Endothelial cell of umbilical vein (primary cell): Measurements from ENCODE around the gene CNTNAP2. TPM values are rescaled to one million over a fixed set of nuclear protein-coding genes. Genes with fewer than 3 reads are reported as not detected.

Source experiments
- BruUV-seq: library from RNA; stranded (reverse); fragments of 400-500 nt; replicated peaks from 2 replicates; lab custom pipeline; 2021; lab: Mats Ljungman, UMichigan
- CTCF ChIA-PET: fragments of 300-600, 350-600 bp; sonication (Branson Sonifier 250); formaldehyde crosslinking; loops from one replicate; lab custom pipeline; 2021; ENCODE audit warnings: antibody characterized with exemption, inconsistent platforms; lab: Charles Lee
- POLR2A ChIA-PET: fragments of 300-600, 350-600 bp; sonication (Branson Sonifier 250); formaldehyde crosslinking; loops from one replicate; lab custom pipeline; 2021; ENCODE audit warnings: antibody characterized with exemption, inconsistent platforms; lab: Charles Lee
- DNase-seq: peaks from one replicate; pipeline ENCODE4 v3.0.0-alpha.2; 2011; ENCODE audit warnings: low read depth, low spot score
- FAIRE-seq: peaks from 2 replicates; lab custom pipeline; 2011; peaks lifted over from hg19 to GRCh38; lab: Jason Lieb, UNC
- H2AFZ ChIP-seq: 2 replicates; pipeline ENCODE4 v1.6.0; 2012; ENCODE audit warnings: low read depth, low read length, control low read depth, inconsistent platforms
- H3K27ac ChIP-seq: 2 replicates; pipeline ENCODE4 v1.5.1; 2011; ENCODE audit warnings: low read depth, mild to moderate bottlenecking, control low read depth, low read length, moderate library complexity; ENCODE audit not compliant: insufficient read depth
- H3K27me3 ChIP-seq, 2 experiments: 2 replicates each; pipeline versions ENCODE4 v1.6.0 to v1.6.1; 2011; ENCODE audit warnings: low read length in 2 of 2, mixed read lengths in 1 of 2; ENCODE audit not compliant: control insufficient read depth in 2 of 2, insufficient read depth in 2 of 2
- H3K36me3 ChIP-seq, 2 experiments: 2 replicates in 1 of 2; 3 replicates in 1 of 2; pipeline ENCODE4 v1.5.1; 2011; ENCODE audit warnings: low read length in 2 of 2, mild to moderate bottlenecking in 1 of 2, moderate library complexity in 1 of 2; ENCODE audit not compliant: control insufficient read depth in 2 of 2, insufficient read depth in 2 of 2; ENCODE audit errors: extremely low read depth in 1 of 2
- H3K4me1 ChIP-seq: 3 replicates; pipeline ENCODE4 v1.5.1; 2011; ENCODE audit warnings: mild to moderate bottlenecking, low read length; ENCODE audit not compliant: control insufficient read depth, insufficient read depth; ENCODE audit errors: extremely low read depth
- H3K4me2 ChIP-seq: 2 replicates; pipeline ENCODE4 v1.6.1; 2011; ENCODE audit warnings: low read length, control low read depth, mixed read lengths; ENCODE audit not compliant: insufficient read depth
- H3K4me3 ChIP-seq, 3 experiments: fragments of 200-600 bp in 1 of 3; sonication (generic), shearing (Covaris generic) in 1 of 3; replicated peaks in 1 of 3; 2 replicates each; pipeline ENCODE4 v1.5.1; 2011 to 2016; ENCODE audit warnings: control low read depth in 3 of 3, low read length in 3 of 3, mild to moderate bottlenecking in 2 of 3, inconsistent platforms in 1 of 3, low read depth in 1 of 3, moderate library complexity in 1 of 3; ENCODE audit not compliant: insufficient read depth in 1 of 3
- H3K79me2 ChIP-seq: 2 replicates; pipeline ENCODE4 v1.6.0; 2012; ENCODE audit warnings: low read length, inconsistent platforms; ENCODE audit not compliant: control insufficient read depth, insufficient read depth
- H3K9ac ChIP-seq: replicated peaks from 2 replicates; pipeline ENCODE3; 2011; ENCODE audit warnings: low read length, control low read depth; ENCODE audit not compliant: insufficient read depth; ENCODE audit errors: extremely low read depth
- H3K9me1 ChIP-seq: replicated peaks from 3 replicates; pipeline ENCODE4 v1.6.0; 2011; ENCODE audit warnings: mild to moderate bottlenecking, low read length; ENCODE audit not compliant: control insufficient read depth, insufficient read depth; ENCODE audit errors: extremely low read depth
- H3K9me3 ChIP-seq: replicated peaks from 2 replicates; pipeline ENCODE4 v1.5.1; 2012; ENCODE audit warnings: low read length, inconsistent platforms; ENCODE audit not compliant: control insufficient read depth, insufficient read depth
- H4K20me1 ChIP-seq: replicated peaks from 2 replicates; pipeline ENCODE3; 2011; ENCODE audit warnings: mild to moderate bottlenecking, low read length; ENCODE audit not compliant: control insufficient read depth, insufficient read depth; ENCODE audit errors: extremely low read depth
- CTCF ChIP-seq, 2 donors: IDR thresholded peaks; 1 replicate in 1 of 2; 2 replicates in 1 of 2; pipeline ENCODE4 v1.5.1; 2011; ENCODE audit warnings: low read length in 2 of 2, mild to moderate bottlenecking in 2 of 2, moderate library complexity in 2 of 2, control low read depth in 1 of 2, inconsistent platforms in 1 of 2, low read depth in 1 of 2; ENCODE audit not compliant: insufficient read depth in 1 of 2; ENCODE audit errors: extremely low read depth in 1 of 2
- EZH2 ChIP-seq: IDR thresholded peaks from 2 replicates; pipeline ENCODE4 v1.6.1; 2012; ENCODE audit warnings: borderline replicate concordance, low read depth, mild to moderate bottlenecking, moderate library complexity, low read length, inconsistent platforms; ENCODE audit not compliant: severe bottlenecking
- FOS ChIP-seq: IDR thresholded peaks from 2 replicates; pipeline ENCODE4 v1.6.1; 2011; ENCODE audit warnings: mild to moderate bottlenecking, low read length, moderate library complexity, borderline replicate concordance; ENCODE audit not compliant: insufficient read depth
- GATA2 ChIP-seq: IDR thresholded peaks from 2 replicates; pipeline ENCODE4 v1.7.0; 2011; ENCODE audit warnings: low read depth, mild to moderate bottlenecking, moderate library complexity, mixed read lengths, low read length; ENCODE audit not compliant: insufficient read length, insufficient read depth
- JUN ChIP-seq: IDR thresholded peaks from 2 replicates; pipeline ENCODE4 v1.6.1; 2011; ENCODE audit warnings: borderline replicate concordance, low read depth; ENCODE audit not compliant: insufficient read length, insufficient read depth
- MYC ChIP-seq: IDR thresholded peaks from one replicate; pipeline ENCODE4 v1.6.1; 2011; ENCODE audit warnings: mild to moderate bottlenecking, low read depth, low read length
- POLR2A ChIP-seq: IDR thresholded peaks from 2 replicates; pipeline ENCODE4 v1.6.1; 2012; ENCODE audit warnings: low read depth, mild to moderate bottlenecking, control low read depth, low read length
- dilution Hi-C: fragments of 300-500 bp; cut with MboI; formaldehyde crosslinking; loops from one replicate; pipeline ENCODE4 v1.15.0; 2019; ENCODE audit warnings: low sequenced_read_pairs; ENCODE audit not compliant: extremely low pct_ligation_motif_present
- intact Hi-C: fragments of 100-400 bp; cut with micrococcal nuclease; formaldehyde crosslinking; loops from one replicate; pipeline ENCODE4 v1.10.0; 2022
- polyA plus RNA-seq, 4 experiments: library from polyadenylated mRNA; depleted of rRNA in 3 of 4; stranded (reverse) in 3 of 4; unstranded in 1 of 4; fragments of >200 nt; gene quantifications; 2 replicates each; pipeline versions ENCODE4 v1.2.1 to v1.2.3, GENCODE V29; 2011 to 2012; ENCODE audit warnings: missing spikeins in 1 of 4
- total RNA-seq: library from RNA; stranded (reverse); gene quantifications from 2 replicates; pipeline ENCODE4 v1.2.3, GENCODE V29; 2021
- TF ChIP-seq, protein P1 (sequence below): IDR thresholded peaks from 2 replicates; pipeline ENCODE4 v1.6.1; 2011; ENCODE audit not compliant: insufficient read depth, insufficient read length

CNTNAP2 gene
- total and polyA plus RNA-seq, 2 donors (not counting 3 experiments of a cell fraction or from before 2014, with no cell fraction given), result not detected

- H3K9me3 ChIP-seq, result peaks cover 3% of the 10 kb centered on the region
- BruUV-seq, result no TSS peak
- H3K9ac ChIP-seq, result no peak overlapping the region
- no peak overlapping the region for H2AFZ ChIP-seq
- no peaks in the 10 kb centered on the region for H3K4me1 ChIP-seq
- dilution Hi-C loops (no loop called here), intact Hi-C loops (no loop called here)
- no peaks in the 10 kb centered on the region for H3K79me2 ChIP-seq
- no peak overlapping the region for H3K27ac ChIP-seq
- CTCF ChIA-PET, result no interaction called here
- no peak overlapping the region for H3K4me2 ChIP-seq
- no peaks in the 10 kb centered on the region for H3K9me1 ChIP-seq
- no peak for TF ChIP-seq FOS
- TF ChIP-seq CTCF (IDR thresholded peaks at IDR 0.05; ENCODE audit: extremely low read depth in 1 of 2, insufficient read depth in 1 of 2, low read depth in 1 of 2, low read length in 2 of 2), result no peak
- TF ChIP-seq JUN, result no peak
- no peak for TF ChIP-seq MYC
- TF ChIP-seq GATA2, result no peak
- TF ChIP-seq, protein P1, sequence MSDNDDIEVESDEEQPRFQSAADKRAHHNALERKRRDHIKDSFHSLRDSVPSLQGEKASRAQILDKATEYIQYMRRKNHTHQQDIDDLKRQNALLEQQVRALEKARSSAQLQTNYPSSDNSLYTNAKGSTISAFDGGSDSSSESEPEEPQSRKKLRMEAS, result no peak
- TF ChIP-seq EZH2, result no peak
- no peak for TF ChIP-seq POLR2A
- no peak overlapping the region for H3K4me3 ChIP-seq
- FAIRE-seq (no peak), DNase-seq (no peak)
- POLR2A ChIA-PET, result no interaction called here
- no peaks in the 10 kb centered on the region for H4K20me1 ChIP-seq
- H3K36me3 ChIP-seq, result no peaks in the 10 kb centered on the region
- no peaks in the 10 kb centered on the region for H3K27me3 ChIP-seq
Measured at GRCh38 chr7:146639291-146639690, 522.7 kb downstream of the CNTNAP2 start.
